A673 (cell line): ENCODE data around the gene PLD4. TPM values are rescaled to one million over a fixed set of nuclear protein-coding genes. Genes with fewer than 3 reads are reported as not detected.

ENCODE experiments used
- BruUV-seq: library from RNA; stranded (reverse); fragments of 400-500 nt; replicated peaks from 2 replicates; lab custom pipeline; 2021; lab: Mats Ljungman, UMichigan
- CTCF ChIA-PET: fragments of 300-600 bp; sonication (Branson Sonifier 250); formaldehyde crosslinking; loops from one replicate; lab custom pipeline; 2022; ENCODE audit warnings: antibody characterized with exemption; lab: Charles Lee
- POLR2A ChIA-PET: fragments of 300-600 bp; sonication (Branson Sonifier 250); formaldehyde crosslinking; loops from one replicate; lab custom pipeline; 2022; ENCODE audit warnings: antibody characterized with exemption; ENCODE audit not compliant: low non-redundant PET; lab: Charles Lee
- DNase-seq: peaks from one replicate; pipeline ENCODE4 v3.0.0-alpha.2; 2015; ENCODE audit warnings: low spot score
- H3K27ac ChIP-seq: fragments of 200-600 bp; sonication (generic); 2 replicates; pipeline ENCODE4 v1.5.1; 2016; ENCODE audit warnings: mixed run types, low read depth, mild to moderate bottlenecking, mixed read lengths, antibody characterized with exemption, low read length; ENCODE audit not compliant: poor library complexity, severe bottlenecking
- H3K27me3 ChIP-seq: fragments of 200-600 bp; sonication (generic); replicated peaks from 2 replicates; pipeline ENCODE4 v1.6.1; 2017; ENCODE audit warnings: mixed run types, low read depth, mild to moderate bottlenecking, mixed read lengths, antibody characterized with exemption, low read length; ENCODE audit not compliant: insufficient read depth, poor library complexity
- H3K36me3 ChIP-seq: fragments of 200-600 bp; sonication (generic); 2 replicates; pipeline ENCODE4 v1.6.1; 2016; ENCODE audit warnings: mixed run types, mild to moderate bottlenecking, mixed read lengths, antibody characterized with exemption, low read length; ENCODE audit not compliant: insufficient read depth, poor library complexity, severe bottlenecking
- H3K4me1 ChIP-seq: fragments of 200-600 bp; sonication (generic); 2 replicates; pipeline ENCODE4 v1.6.1; 2017; ENCODE audit warnings: mixed run types, mild to moderate bottlenecking, mixed read lengths, antibody characterized with exemption, low read length; ENCODE audit not compliant: insufficient read depth, poor library complexity, severe bottlenecking
- H3K4me3 ChIP-seq: fragments of 200-600 bp; sonication (generic); 2 replicates; pipeline ENCODE4 v1.5.1; 2016; ENCODE audit warnings: low read depth, mixed run types, mild to moderate bottlenecking, mixed read lengths, low read length; ENCODE audit not compliant: poor library complexity, severe bottlenecking
- H3K9me3 ChIP-seq: fragments of 200-600 bp; sonication (generic); 2 replicates; pipeline ENCODE4 v1.6.1; 2016; ENCODE audit warnings: mixed run types, low read depth, mild to moderate bottlenecking, mixed read lengths, antibody characterized with exemption, low read length; ENCODE audit not compliant: poor library complexity, severe bottlenecking
- EZH2 ChIP-seq: fragments of 200-600 bp; sonication (generic); IDR thresholded peaks from 2 replicates; pipeline ENCODE4 v1.6.1; 2017; ENCODE audit warnings: borderline replicate concordance, low read depth, mild to moderate bottlenecking, mixed read lengths, antibody characterized with exemption, low read length; ENCODE audit not compliant: poor library complexity, severe bottlenecking
- intact Hi-C: fragments of 100-400 bp; cut with micrococcal nuclease; formaldehyde crosslinking; loops from one replicate; pipeline ENCODE4 v1.10.0; 2022; ENCODE audit not compliant: unreplicated experiment
- total RNA-seq: library from RNA; stranded (reverse); gene quantifications from 2 replicates; pipeline ENCODE4 v1.2.3, GENCODE V29; 2021
- TF ChIP-seq, protein P1 (sequence below): fragments of 300-800, 200-600 bp; sonication (generic); conservative IDR thresholded peaks from 2 replicates; pipeline ENCODE4 v1.5.1; 2017; ENCODE audit warnings: low read depth, mild to moderate bottlenecking, antibody characterized with exemption, low read length, moderate library complexity, mixed read lengths

The PLD4 gene
- total RNA-seq, 1 experiment from 2014 or later, result not detected

DNA sequence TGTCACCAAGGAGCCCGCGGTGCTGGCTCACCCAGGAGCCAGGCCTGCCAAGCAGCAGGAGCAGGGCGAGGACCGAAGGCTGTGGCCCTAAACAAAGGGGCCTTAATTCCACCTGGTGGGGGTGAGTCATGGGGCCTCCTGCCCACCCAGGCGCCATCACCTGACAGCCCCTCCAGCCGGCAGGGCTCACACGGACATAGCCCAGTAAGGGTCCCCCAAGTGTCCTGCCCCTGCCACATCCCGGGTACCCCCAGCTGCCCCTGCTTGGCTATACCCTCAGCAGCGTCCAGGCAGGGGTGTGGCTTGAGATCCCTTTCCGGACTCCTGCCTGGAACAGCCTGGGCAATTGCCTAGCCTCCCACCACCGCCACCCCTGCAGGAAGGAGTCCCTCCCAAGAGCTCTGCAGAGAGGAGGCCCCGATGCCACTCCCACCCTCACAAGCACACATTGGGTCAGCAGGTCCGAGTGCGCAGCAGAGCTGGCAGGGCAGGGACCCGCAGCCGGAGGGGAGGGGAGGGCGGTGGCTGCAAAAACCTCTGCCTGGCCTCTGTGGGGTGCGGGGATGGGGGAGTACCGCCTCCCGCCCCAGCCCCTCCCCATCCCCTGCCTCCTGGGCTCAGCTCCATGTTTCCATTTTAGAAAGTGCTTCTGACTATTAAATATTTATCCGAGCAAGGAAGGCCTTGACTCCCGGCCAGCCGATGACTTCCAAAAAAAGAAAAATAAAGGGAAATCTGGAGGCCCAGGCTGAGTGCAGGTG is 48.9 kb downstream of the PLD4 start:
- TF ChIP-seq, protein P1, sequence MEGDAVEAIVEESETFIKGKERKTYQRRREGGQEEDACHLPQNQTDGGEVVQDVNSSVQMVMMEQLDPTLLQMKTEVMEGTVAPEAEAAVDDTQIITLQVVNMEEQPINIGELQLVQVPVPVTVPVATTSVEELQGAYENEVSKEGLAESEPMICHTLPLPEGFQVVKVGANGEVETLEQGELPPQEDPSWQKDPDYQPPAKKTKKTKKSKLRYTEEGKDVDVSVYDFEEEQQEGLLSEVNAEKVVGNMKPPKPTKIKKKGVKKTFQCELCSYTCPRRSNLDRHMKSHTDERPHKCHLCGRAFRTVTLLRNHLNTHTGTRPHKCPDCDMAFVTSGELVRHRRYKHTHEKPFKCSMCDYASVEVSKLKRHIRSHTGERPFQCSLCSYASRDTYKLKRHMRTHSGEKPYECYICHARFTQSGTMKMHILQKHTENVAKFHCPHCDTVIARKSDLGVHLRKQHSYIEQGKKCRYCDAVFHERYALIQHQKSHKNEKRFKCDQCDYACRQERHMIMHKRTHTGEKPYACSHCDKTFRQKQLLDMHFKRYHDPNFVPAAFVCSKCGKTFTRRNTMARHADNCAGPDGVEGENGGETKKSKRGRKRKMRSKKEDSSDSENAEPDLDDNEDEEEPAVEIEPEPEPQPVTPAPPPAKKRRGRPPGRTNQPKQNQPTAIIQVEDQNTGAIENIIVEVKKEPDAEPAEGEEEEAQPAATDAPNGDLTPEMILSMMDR, result no peak
- no peak for TF ChIP-seq EZH2
- no peaks in the 10 kb centered on the region for H3K9me3 ChIP-seq
- peaks cover 13% of the 10 kb centered on the region for H3K4me1 ChIP-seq
- no peaks in the 10 kb centered on the region for H3K36me3 ChIP-seq
- intact Hi-C loops, result no loop called here
- CTCF ChIA-PET, result interaction anchor here (0.6 to 1.3 kb wide), 2 partner anchors 12 to 65 kb away, joined by 3 to 5 read pairs; partner anchors contain the start of gene CLBA1
- no peaks in the 10 kb centered on the region for H3K27me3 ChIP-seq
- no peak overlapping the region for H3K4me3 ChIP-seq
- peak; percentile 53 for DNase-seq
- no TSS peak for BruUV-seq
- no peak overlapping the region for H3K27ac ChIP-seq
- POLR2A ChIA-PET, result no interaction called here

DNA sequence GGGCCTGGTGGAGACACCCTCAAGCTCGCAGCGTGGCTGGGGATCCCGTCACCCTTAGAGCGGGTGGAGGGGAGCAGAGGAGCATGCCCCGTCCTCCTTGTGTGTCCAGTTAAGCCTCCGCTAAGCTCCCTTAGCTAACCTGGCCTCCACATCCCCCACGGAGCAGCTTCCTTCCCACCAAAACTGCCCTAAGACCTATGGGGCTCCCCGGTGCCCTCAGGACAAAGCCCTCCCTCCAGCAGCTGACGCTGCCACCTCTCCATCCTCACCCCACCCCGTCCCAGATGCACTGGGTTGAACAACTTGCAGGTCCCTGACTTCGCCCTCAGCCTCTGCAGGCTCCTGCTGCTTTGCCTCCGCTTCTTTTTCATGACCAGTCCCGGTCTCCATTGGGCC is 49.5 kb downstream of the PLD4 start:
- TF ChIP-seq, protein P1, result no peak
- TF ChIP-seq EZH2, result no peak
- H3K27me3 ChIP-seq, result no peaks in the 10 kb centered on the region
- no peak overlapping the region for H3K4me3 ChIP-seq
- BruUV-seq, result no TSS peak
- no peak for DNase-seq
- ChIA-PET CTCF (interaction anchor here (0.6 kb wide), 1 partner anchor 30 kb away, joined by 5 read pairs; no protein-coding TSS in a partner anchor), POLR2A (no interaction called here)
- no peaks in the 10 kb centered on the region for H3K9me3 ChIP-seq
- H3K36me3 ChIP-seq, result no peaks in the 10 kb centered on the region
- peaks cover 12% of the 10 kb centered on the region for H3K4me1 ChIP-seq
- H3K27ac ChIP-seq, result no peak overlapping the region
- intact Hi-C loops, result no loop called here

- Histone ChIP-seq H3K27me3 (no peaks in the 10 kb centered on the region), H3K4me1 (peaks cover 12% of the 10 kb centered on the region), H3K27ac (no peak overlapping the region), H3K4me3 (no peak overlapping the region), H3K36me3 (no peaks in the 10 kb centered on the region), H3K9me3 (no peaks in the 10 kb centered on the region)
- POLR2A ChIA-PET, result no interaction called here
- intact Hi-C loops, result no loop called here
- no TSS peak for BruUV-seq
- no peak for TF ChIP-seq EZH2
- TF ChIP-seq, protein P1, result no peak
- no peak for DNase-seq
- CTCF ChIA-PET, result interaction anchor here (0.6 to 1.5 kb wide), 3 partner anchors 11 to 71 kb away, joined by 4 to 13 read pairs (median 5); partner anchors contain the start of gene CLBA1
Observed at GRCh38 chr14:104974665-104975390, 50.1 kb downstream of the PLD4 start.
